GM12878 (cell line): Measurements from ENCODE around the gene CORO2B. TPM values are rescaled to one million over a fixed set of nuclear protein-coding genes. Genes with fewer than 3 reads are reported as not detected.

Experiments
- ATAC-seq: fragments of 200-7000 bp; cut with Tn5 transposase; 3 replicates; pipeline ENCODE4 v1.9.1; 2020; ENCODE audit warnings: mild to moderate bottlenecking, moderate library complexity
- BruUV-seq: library from RNA; stranded (reverse); fragments of 400-500 nt; replicated peaks from 2 replicates; lab custom pipeline; 2021; lab: Mats Ljungman, UMichigan
- CTCF ChIA-PET: fragments of 300-600 bp; sonication (Branson Sonifier 250); formaldehyde crosslinking; extraction: SDS; loops from one replicate; lab custom pipeline; 2021; ENCODE audit warnings: inconsistent platforms; lab: Yijun Ruan, JAX
- POLR2A ChIA-PET: fragments of 350-600 bp; formaldehyde crosslinking; extraction: SDS; loops from one replicate; lab custom pipeline; 2021; ENCODE audit warnings: inconsistent platforms; lab: Charles Lee
- RAD21 ChIA-PET: fragments of 300-600 bp; sonication (Branson Sonifier 250); formaldehyde crosslinking; loops from one replicate; lab custom pipeline; 2023; ENCODE audit warnings: antibody characterized with exemption; ENCODE audit not compliant: unreplicated experiment; lab: Charles Lee
- SMC1A ChIA-PET: fragments of 300-600 bp; sonication (Branson Sonifier 250); formaldehyde crosslinking; loops from one replicate; lab custom pipeline; 2023; ENCODE audit not compliant: unreplicated experiment, uncharacterized antibody; lab: Charles Lee
- DNase-seq: peaks from one replicate; pipeline ENCODE4 v3.0.0-alpha.2; 2011; ENCODE audit warnings: low read depth, low spot score
- FAIRE-seq: peaks from 3 replicates; lab custom pipeline; 2011; peaks lifted over from hg19 to GRCh38; lab: Jason Lieb, UNC
- H2AFZ ChIP-seq: 2 replicates; pipeline ENCODE4 v1.6.0; 2011; ENCODE audit warnings: low read depth, low read length, control low read depth; ENCODE audit not compliant: control insufficient read depth
- H3K27ac ChIP-seq: 2 replicates; pipeline ENCODE4 v1.5.1; 2011; ENCODE audit warnings: control low read depth; ENCODE audit not compliant: control insufficient read depth, insufficient read depth
- H3K27me3 ChIP-seq, 2 experiments: replicated peaks in 1 of 2; 2 replicates each; pipeline versions ENCODE4 v1.6.0 to v1.6.1; 2011; ENCODE audit warnings: low read length in 1 of 2; ENCODE audit not compliant: control insufficient read depth in 2 of 2, insufficient read depth in 2 of 2
- H3K36me3 ChIP-seq, 2 experiments: 2 replicates each; pipeline ENCODE4 v1.5.1; 2011; ENCODE audit warnings: low read length in 1 of 2; ENCODE audit not compliant: control insufficient read depth in 2 of 2, insufficient read depth in 2 of 2
- H3K4me1 ChIP-seq: 2 replicates; pipeline ENCODE4 v1.6.1; 2011; ENCODE audit warnings: mild to moderate bottlenecking, low read length, moderate library complexity, mixed read lengths; ENCODE audit not compliant: control insufficient read depth, insufficient read depth
- H3K4me2 ChIP-seq: 2 replicates; pipeline ENCODE4 v1.6.0; 2011; ENCODE audit warnings: control low read depth; ENCODE audit not compliant: control insufficient read depth, insufficient read depth
- H3K4me3 ChIP-seq: fragments of 200-600 bp; sonication (generic); 2 replicates; pipeline ENCODE4 v1.5.1; 2016
- H3K79me2 ChIP-seq: 2 replicates; pipeline ENCODE4 v1.6.0; 2011; ENCODE audit warnings: low read length; ENCODE audit not compliant: control insufficient read depth, insufficient read depth
- H3K9ac ChIP-seq: 2 replicates; pipeline ENCODE4 v1.8.0; 2011; ENCODE audit warnings: low read length, control low read depth, mixed read lengths; ENCODE audit not compliant: control insufficient read depth, insufficient read depth
- H3K9me3 ChIP-seq: replicated peaks from 3 replicates; pipeline ENCODE4 v1.5.1; 2011; ENCODE audit warnings: mild to moderate bottlenecking, low read length; ENCODE audit not compliant: control insufficient read depth, insufficient read depth
- H4K20me1 ChIP-seq: 2 replicates; pipeline ENCODE4 v1.6.0; 2011; ENCODE audit not compliant: control insufficient read depth, insufficient read depth
- ATF2 ChIP-seq: IDR thresholded peaks from 2 replicates; pipeline ENCODE4 v1.6.1; 2012; ENCODE audit warnings: low read length, inconsistent platforms
- BCLAF1 ChIP-seq: fragments of 450-650 bp; IDR thresholded peaks from 2 replicates; pipeline ENCODE4 v1.6.1; 2017; ENCODE audit warnings: antibody characterized with exemption, mild to moderate bottlenecking, moderate library complexity
- E4F1 ChIP-seq: fragments of 450-650 bp; IDR thresholded peaks from 2 replicates; pipeline ENCODE4 v1.6.1; 2018; ENCODE audit warnings: borderline replicate concordance, mild to moderate bottlenecking; ENCODE audit not compliant: partially characterized antibody
- IKZF1 ChIP-seq: fragments of 450-650 bp; conservative IDR thresholded peaks from 2 replicates; pipeline ENCODE4 v1.6.1; 2017; ENCODE audit warnings: antibody characterized with exemption, mild to moderate bottlenecking
- IKZF2 ChIP-seq, 2 experiments: fragments of 450-650 bp; IDR thresholded peaks; 2 replicates each; pipeline ENCODE4 v1.6.1; 2017; ENCODE audit warnings: mild to moderate bottlenecking in 2 of 2, moderate library complexity in 2 of 2
- JUNB ChIP-seq: IDR thresholded peaks from 2 replicates; pipeline ENCODE4 v1.6.1; 2016; ENCODE audit warnings: antibody characterized with exemption, mild to moderate bottlenecking
- POU2F2 ChIP-seq: IDR thresholded peaks from 3 replicates; pipeline ENCODE4 v1.6.1; 2011; ENCODE audit warnings: low read depth, mild to moderate bottlenecking, low read length, borderline replicate concordance
- WGBS: methylation state at CpG from one replicate; pipeline ENCODE4 v1.1.6; 2016; ENCODE audit warnings: low lambda C conversion rate; ENCODE audit not compliant: insufficient replicate concordance, insufficient coverage; ENCODE audit errors: missing lambda C conversion rate; 5-methylcytosine and 5-hydroxymethylcytosine counted together
- in situ Hi-C: fragments of 300-500 bp; cut with MboI; formaldehyde crosslinking; loops from 9 replicates; pipeline ENCODE4 v1.14.3; 2018; ENCODE audit warnings: mixed read lengths
- intact Hi-C: fragments of 100-400 bp; cut with micrococcal nuclease; formaldehyde crosslinking; loops from one replicate; pipeline ENCODE4 v1.14.2; 2022; ENCODE audit not compliant: unreplicated experiment
- polyA plus RNA-seq, 11 experiments: library from polyadenylated mRNA; depleted of rRNA in 4 of 11; unstranded in 6 of 11; stranded (reverse) in 5 of 11; fragments of >200 nt; fragmentation: Nextera tagmentation in 4 of 11; fragmentation: Illumina TruSeq in 1 of 11; extraction: Ambion mirVana in 4 of 11; extraction: Trizol in 1 of 11; gene quantifications; 1 replicate in 1 of 11; 2 replicates in 10 of 11; pipeline versions ENCODE4 v1.2.1 to v1.2.3, GENCODE V29; 2011 to 2016; ENCODE audit warnings: inconsistent platforms in 2 of 11, missing spikeins in 2 of 11, low read depth in 1 of 11
- total RNA-seq, 4 experiments: library from RNA; depleted of rRNA in 3 of 4; stranded (reverse); fragments of >200 nt in 3 of 4; fragmentation: Illumina TruSeq in 1 of 4; extraction: Trizol in 1 of 4; gene quantifications; 2 replicates each; pipeline versions ENCODE4 v1.2.1 to v1.2.3, GENCODE V29; 2013 to 2021

The CORO2B gene
- total and polyA plus RNA-seq, 10 of the 15 experiments (the other 5 are each of a cell fraction or from before 2014, with no cell fraction given), result 0.05 to 0.73 (median 0.13) TPM; not detected in 4

- no peak for TF ChIP-seq BCLAF1
- TF ChIP-seq JUNB, result no peak
Measured at GRCh38 chr15:68651916-68652525, 73.2 kb downstream of the CORO2B start (continued).

- no peak for ATAC-seq
- in situ Hi-C loops, result no loop called here
- 22% methylated on average over 6 of the region's 6 CpGs for whole genome bisulfite sequencing
- no peak overlapping the region for H2AFZ ChIP-seq
- DNase-seq, result no peak
- no TSS peak for BruUV-seq
- no peaks in the 10 kb centered on the region for H3K79me2 ChIP-seq
- intact Hi-C loops, result no loop called here
- no peaks in the 10 kb centered on the region for H3K36me3 ChIP-seq
- H3K4me3 ChIP-seq, result no peak overlapping the region
- ChIA-PET POLR2A (no interaction called here), CTCF (interaction anchor here (0.6 to 5.1 kb wide), 5 partner anchors 8 to 270 kb away, joined by 3 to 33 read pairs (median 5); no protein-coding TSS in a partner anchor), SMC1A (no interaction called here), RAD21 (no interaction called here)
- H3K27ac ChIP-seq, result no peak overlapping the region
- no peak for FAIRE-seq
- H3K27me3 ChIP-seq, result peaks cover 3% of the 10 kb centered on the region in 2 experiments
- H3K9ac ChIP-seq, result no peak overlapping the region
- no peaks in the 10 kb centered on the region for H3K9me3 ChIP-seq
- no peaks in the 10 kb centered on the region for H3K4me1 ChIP-seq
- no peaks in the 10 kb centered on the region for H4K20me1 ChIP-seq
- TF ChIP-seq IKZF2 (IDR thresholded peaks at IDR 0.05) (no peak), ATF2 (no peak), IKZF1 (no peak), E4F1 (no peak), POU2F2 (no peak)
- no peak overlapping the region for H3K4me2 ChIP-seq
Measured at GRCh38 chr15:68653031-68653635, 74.3 kb downstream of the CORO2B start.
